Gastroesophageal sphincter (tissue), 3 donors: Measurements from ENCODE around the gene THOC5.

ENCODE experiments used
- CTCF ChIP-seq, 4 experiments: fragments of 200-600 bp in 2 of 4; fragments of 450-650 bp in 2 of 4; sonication (generic) in 1 of 4; IDR thresholded peaks; one replicate each; pipeline ENCODE4 v1.5.1; 2017 to 2019; ENCODE audit warnings: antibody characterized with exemption in 4 of 4, mild to moderate bottlenecking in 2 of 4, moderate library complexity in 2 of 4
- EP300 ChIP-seq: sonication (generic); formaldehyde crosslinking; IDR thresholded peaks from one replicate; pipeline ENCODE4 v1.6.1; 2017; ENCODE audit warnings: antibody characterized with exemption, mild to moderate bottlenecking
- POLR2A ChIP-seq, 2 donors: fragments of 450-650 bp; IDR thresholded peaks; one replicate each; pipeline ENCODE4 v1.6.1; 2017; ENCODE audit warnings: antibody characterized with exemption in 2 of 2, mild to moderate bottlenecking in 2 of 2, moderate library complexity in 1 of 2
- POLR2AphosphoS5 ChIP-seq: sonication (generic); formaldehyde crosslinking; IDR thresholded peaks from one replicate; pipeline ENCODE4 v1.6.1; 2017; ENCODE audit warnings: antibody characterized with exemption

- TF ChIP-seq POLR2A (IDR thresholded peaks at IDR 0.05) (no peak), CTCF (IDR thresholded peaks at IDR 0.05) (no peak), EP300 (no peak), POLR2AphosphoS5 (no peak)
These were observed 95.0 kb downstream of the THOC5 start for GRCh38 chr22:29458551-29458950.
